Tibial artery (tissue), 4 donors: ENCODE measurements around the gene CEP78.

Source experiments
- DNase-seq, 2 donors: peaks; one replicate each; pipeline ENCODE4 v3.0.0-alpha.2; 2019
- H3K27ac ChIP-seq, 2 donors: fragments of 200-600 bp; sonication (generic) in 1 of 2; 1 replicate in 1 of 2; 2 replicates in 1 of 2; pipeline ENCODE4 v1.5.1; 2018 to 2019; ENCODE audit warnings: mild to moderate bottlenecking in 1 of 2
- H3K27me3 ChIP-seq, 2 donors: fragments of 200-600 bp; sonication (generic) in 1 of 2; one replicate each; pipeline versions ENCODE4 v1.5.1 to v1.6.0; 2016 to 2019
- H3K36me3 ChIP-seq, 3 donors: fragments of 200-600 bp; sonication (generic) in 2 of 3; one replicate each; pipeline ENCODE4 v1.5.1; 2016 to 2019; ENCODE audit warnings: mild to moderate bottlenecking in 2 of 3
- H3K4me1 ChIP-seq, 4 donors: fragments of 200-600 bp; sonication (generic) in 2 of 4; 1 replicate in 3 of 4; 2 replicates in 1 of 4; pipeline ENCODE4 v1.5.1; 2016 to 2019
- H3K4me3 ChIP-seq, 2 donors: fragments of 200-600 bp; sonication (generic) in 1 of 2; 1 replicate in 1 of 2; 2 replicates in 1 of 2; pipeline ENCODE4 v1.5.1; 2018 to 2019; ENCODE audit warnings: mild to moderate bottlenecking in 2 of 2
- H3K9me3 ChIP-seq, 3 donors: fragments of 200-600 bp; sonication (generic) in 1 of 3; one replicate each; pipeline ENCODE4 v1.5.1; 2016 to 2019
- CTCF ChIP-seq, 2 experiments: fragments of 200-600 bp in 1 of 2; fragments of 450-650 bp in 1 of 2; IDR thresholded peaks; one replicate each; pipeline ENCODE4 v1.5.1; 2017 to 2019; ENCODE audit warnings: antibody characterized with exemption in 2 of 2, mild to moderate bottlenecking in 1 of 2, moderate library complexity in 1 of 2
- intact Hi-C: fragments of 100-400 bp; cut with DNase I; formaldehyde crosslinking; loops from one replicate; pipeline ENCODE4 v1.15.0; 2023; ENCODE audit warnings: low total_unique reads

CEP78 gene

GRCh38 chr9:78262655-78263054, 26.8 kb downstream of the CEP78 start:
- H3K36me3 ChIP-seq: peaks cover 15 to 29% (median 19%) of the 10 kb centered on the region in 3 donors
- TF ChIP-seq CTCF (IDR thresholded peaks at IDR 0.05): no peak
- no peaks in the 10 kb centered on the region for H3K4me1 ChIP-seq
- intact Hi-C loops: no loop called here
- no peaks in the 10 kb centered on the region for H3K9me3 ChIP-seq
- no peak for DNase-seq
- no peaks in the 10 kb centered on the region for H3K27me3 ChIP-seq
- H3K4me3 ChIP-seq: no peak overlapping the region
- H3K27ac ChIP-seq: no peak overlapping the region

GRCh38 chr9:78267889-78268288, 32.0 kb downstream of the CEP78 start:
- Histone ChIP-seq H3K27ac (no peak overlapping the region), H3K9me3 (no peaks in the 10 kb centered on the region), H3K4me1 (no peaks in the 10 kb centered on the region), H3K36me3 (peaks cover 16 to 63% (median 25%) of the 10 kb centered on the region in 3 donors), H3K4me3 (no peak overlapping the region), H3K27me3 (no peaks in the 10 kb centered on the region)
- no peak for DNase-seq
- intact Hi-C loops: no loop called here
- TF ChIP-seq CTCF (IDR thresholded peaks at IDR 0.05): no peak

GRCh38 chr9:78269784-78270183, 33.9 kb downstream of the CEP78 start:
- Histone ChIP-seq H3K27ac (no peak overlapping the region), H3K36me3 (peaks cover 16 to 63% (median 25%) of the 10 kb centered on the region in 3 donors), H3K4me1 (no peaks in the 10 kb centered on the region), H3K4me3 (no peak overlapping the region), H3K9me3 (no peaks in the 10 kb centered on the region), H3K27me3 (no peaks in the 10 kb centered on the region)
- intact Hi-C loops: no loop called here
- DNase-seq: no peak
- no peak for TF ChIP-seq CTCF (IDR thresholded peaks at IDR 0.05)

GRCh38 chr9:78272307-78272706, 36.4 kb downstream of the CEP78 start:
- intact Hi-C loops: no loop called here
- no peaks in the 10 kb centered on the region for H3K4me1 ChIP-seq
- peaks cover 9 to 38% (median 10%) of the 10 kb centered on the region in 3 donors for H3K36me3 ChIP-seq
- TF ChIP-seq CTCF (IDR thresholded peaks at IDR 0.05): no peak
- no peak overlapping the region for H3K4me3 ChIP-seq
- no peaks in the 10 kb centered on the region for H3K9me3 ChIP-seq
- DNase-seq: no peak
- no peak overlapping the region for H3K27ac ChIP-seq
- no peaks in the 10 kb centered on the region for H3K27me3 ChIP-seq

GRCh38 chr9:78273761-78274160, 37.9 kb downstream of the CEP78 start:
- Histone ChIP-seq H3K27ac (no peak overlapping the region), H3K27me3 (no peaks in the 10 kb centered on the region), H3K4me1 (no peaks in the 10 kb centered on the region), H3K36me3 (peaks cover 0 to 26% (median 0%) of the 10 kb centered on the region in 3 donors), H3K9me3 (no peaks in the 10 kb centered on the region), H3K4me3 (no peak overlapping the region)
- no peak for TF ChIP-seq CTCF (IDR thresholded peaks at IDR 0.05)
- intact Hi-C loops: no loop called here
- no peak for DNase-seq

GRCh38 chr9:78278177-78278777, 42.4 kb downstream of the CEP78 start:
- TF ChIP-seq CTCF (IDR thresholded peaks at IDR 0.05): no peak
- intact Hi-C loops: no loop called here
- H3K27ac ChIP-seq: no peak overlapping the region
- no peak for DNase-seq
- no peaks in the 10 kb centered on the region for H3K36me3 ChIP-seq
- no peak overlapping the region for H3K4me3 ChIP-seq
- H3K9me3 ChIP-seq: no peaks in the 10 kb centered on the region
- H3K4me1 ChIP-seq: peaks cover 0 to 15% (median 8%) of the 10 kb centered on the region in 4 donors
- H3K27me3 ChIP-seq: no peaks in the 10 kb centered on the region
